ENCODE data around the gene SNX32. TPM values are rescaled to one million over a fixed set of nuclear protein-coding genes. Genes with fewer than 3 reads are reported as not detected.
A peak's percentile ranks its signal among the peaks of the same experiment; 100 is the strongest.

Gene SNX32
- total and polyA plus RNA-seq, 9 of the 15 experiments (the other 6 are each of a cell fraction or from before 2014, with no cell fraction given): 0.03 TPM; not detected in 7

GRCh38 chr11:65884716-65885092, 50.9 kb downstream of the SNX32 start (continued):
- TF ChIP-seq ETV6 (IDR thresholded peaks at IDR 0.05; ENCODE audit: borderline replicate concordance in 1 of 2, low read depth in 2 of 2, low read length in 1 of 2) (no peak), ETV6 (CRISPR knock-in tag; IDR thresholded peaks at IDR 0.05; ENCODE audit: borderline replicate concordance) (no peak), CAMTA2 (CRISPR knock-in tag; conservative IDR thresholded peaks at IDR 0.05) (no peak), ETV5 (CRISPR knock-in tag; IDR thresholded peaks at IDR 0.05; ENCODE audit: low read depth) (0 out of 2 replicates have a peak, but pooled peaks have one; percentile 28), ZNF174 (CRISPR knock-in tag; IDR thresholded peaks at IDR 0.05) (no peak), AFF4 (CRISPR knock-in tag; IDR thresholded peaks at IDR 0.05) (0 out of 2 replicates have a peak, but pooled peaks have one; percentile 46), CREB1 (IDR thresholded peaks at IDR 0.05) (no peak), CREB1 (CRISPR knock-in tag; IDR thresholded peaks at IDR 0.05) (peak; percentile 55), SMAD4 (CRISPR knock-in tag; conservative IDR thresholded peaks at IDR 0.05) (no peak), MCM3 (IDR thresholded peaks at IDR 0.05) (no peak), NFIX (CRISPR knock-in tag; IDR thresholded peaks at IDR 0.05; ENCODE audit: low read depth) (no peak), SRF (CRISPR knock-in tag; IDR thresholded peaks at IDR 0.05) (no peak), JUND (IDR thresholded peaks at IDR 0.05; ENCODE audit: borderline replicate concordance, low read depth, low read length) (peak; percentile 47; the same call in 1 of the 2 replicates), JUND (tag; IDR thresholded peaks at IDR 0.05; ENCODE audit: borderline replicate concordance, low read depth, low read length) (no peak)
- TF ChIP-seq, protein P1, sequence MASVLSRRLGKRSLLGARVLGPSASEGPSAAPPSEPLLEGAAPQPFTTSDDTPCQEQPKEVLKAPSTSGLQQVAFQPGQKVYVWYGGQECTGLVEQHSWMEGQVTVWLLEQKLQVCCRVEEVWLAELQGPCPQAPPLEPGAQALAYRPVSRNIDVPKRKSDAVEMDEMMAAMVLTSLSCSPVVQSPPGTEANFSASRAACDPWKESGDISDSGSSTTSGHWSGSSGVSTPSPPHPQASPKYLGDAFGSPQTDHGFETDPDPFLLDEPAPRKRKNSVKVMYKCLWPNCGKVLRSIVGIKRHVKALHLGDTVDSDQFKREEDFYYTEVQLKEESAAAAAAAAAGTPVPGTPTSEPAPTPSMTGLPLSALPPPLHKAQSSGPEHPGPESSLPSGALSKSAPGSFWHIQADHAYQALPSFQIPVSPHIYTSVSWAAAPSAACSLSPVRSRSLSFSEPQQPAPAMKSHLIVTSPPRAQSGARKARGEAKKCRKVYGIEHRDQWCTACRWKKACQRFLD (CRISPR knock-in tag; IDR thresholded peaks at IDR 0.05): no peak
- TF ChIP-seq, protein P2, sequence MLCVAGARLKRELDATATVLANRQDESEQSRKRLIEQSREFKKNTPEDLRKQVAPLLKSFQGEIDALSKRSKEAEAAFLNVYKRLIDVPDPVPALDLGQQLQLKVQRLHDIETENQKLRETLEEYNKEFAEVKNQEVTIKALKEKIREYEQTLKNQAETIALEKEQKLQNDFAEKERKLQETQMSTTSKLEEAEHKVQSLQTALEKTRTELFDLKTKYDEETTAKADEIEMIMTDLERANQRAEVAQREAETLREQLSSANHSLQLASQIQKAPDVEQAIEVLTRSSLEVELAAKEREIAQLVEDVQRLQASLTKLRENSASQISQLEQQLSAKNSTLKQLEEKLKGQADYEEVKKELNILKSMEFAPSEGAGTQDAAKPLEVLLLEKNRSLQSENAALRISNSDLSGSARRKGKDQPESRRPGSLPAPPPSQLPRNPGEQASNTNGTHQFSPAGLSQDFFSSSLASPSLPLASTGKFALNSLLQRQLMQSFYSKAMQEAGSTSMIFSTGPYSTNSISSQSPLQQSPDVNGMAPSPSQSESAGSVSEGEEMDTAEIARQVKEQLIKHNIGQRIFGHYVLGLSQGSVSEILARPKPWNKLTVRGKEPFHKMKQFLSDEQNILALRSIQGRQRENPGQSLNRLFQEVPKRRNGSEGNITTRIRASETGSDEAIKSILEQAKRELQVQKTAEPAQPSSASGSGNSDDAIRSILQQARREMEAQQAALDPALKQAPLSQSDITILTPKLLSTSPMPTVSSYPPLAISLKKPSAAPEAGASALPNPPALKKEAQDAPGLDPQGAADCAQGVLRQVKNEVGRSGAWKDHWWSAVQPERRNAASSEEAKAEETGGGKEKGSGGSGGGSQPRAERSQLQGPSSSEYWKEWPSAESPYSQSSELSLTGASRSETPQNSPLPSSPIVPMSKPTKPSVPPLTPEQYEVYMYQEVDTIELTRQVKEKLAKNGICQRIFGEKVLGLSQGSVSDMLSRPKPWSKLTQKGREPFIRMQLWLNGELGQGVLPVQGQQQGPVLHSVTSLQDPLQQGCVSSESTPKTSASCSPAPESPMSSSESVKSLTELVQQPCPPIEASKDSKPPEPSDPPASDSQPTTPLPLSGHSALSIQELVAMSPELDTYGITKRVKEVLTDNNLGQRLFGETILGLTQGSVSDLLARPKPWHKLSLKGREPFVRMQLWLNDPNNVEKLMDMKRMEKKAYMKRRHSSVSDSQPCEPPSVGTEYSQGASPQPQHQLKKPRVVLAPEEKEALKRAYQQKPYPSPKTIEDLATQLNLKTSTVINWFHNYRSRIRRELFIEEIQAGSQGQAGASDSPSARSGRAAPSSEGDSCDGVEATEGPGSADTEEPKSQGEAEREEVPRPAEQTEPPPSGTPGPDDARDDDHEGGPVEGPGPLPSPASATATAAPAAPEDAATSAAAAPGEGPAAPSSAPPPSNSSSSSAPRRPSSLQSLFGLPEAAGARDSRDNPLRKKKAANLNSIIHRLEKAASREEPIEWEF (CRISPR knock-in tag; IDR thresholded peaks at IDR 0.05): no peak
